Stimulated activated CD4-positive, alpha-beta T cell treated with anti-CD3 and anti-CD28 coated beads, Interleukin-1b, Interleukin-23, amount 100 ng/mL, for 24 hours (primary cell): ENCODE results near the gene CCDC85A.

Experiments used
- DNase-seq, 4 experiments: peaks; one replicate each; pipeline ENCODE4 v3.0.0-alpha.2; 2020; ENCODE audit warnings: low read depth in 4 of 4, low spot score in 1 of 4

Gene CCDC85A

DNA sequence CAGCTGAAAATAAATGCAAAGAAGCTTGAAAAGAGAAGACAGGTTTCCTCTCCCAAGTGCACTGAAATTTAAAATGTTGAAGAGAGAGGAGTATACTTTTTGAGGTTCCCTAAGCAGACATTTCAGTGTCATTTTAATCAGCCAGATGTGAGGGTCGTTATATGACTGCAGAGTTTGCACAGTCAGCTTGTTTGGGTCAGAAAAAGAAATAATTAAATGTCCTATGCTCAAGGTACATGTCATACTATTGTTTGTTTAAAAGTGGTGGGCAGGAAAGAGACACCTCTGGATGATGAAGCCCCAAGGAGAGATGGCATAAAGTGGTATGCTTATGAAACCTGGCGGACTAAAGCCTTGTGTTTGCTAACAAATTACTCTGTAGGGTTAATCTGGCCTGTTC lies 55.2 kb downstream of the CCDC85A start:
- no peak for DNase-seq

DNA sequence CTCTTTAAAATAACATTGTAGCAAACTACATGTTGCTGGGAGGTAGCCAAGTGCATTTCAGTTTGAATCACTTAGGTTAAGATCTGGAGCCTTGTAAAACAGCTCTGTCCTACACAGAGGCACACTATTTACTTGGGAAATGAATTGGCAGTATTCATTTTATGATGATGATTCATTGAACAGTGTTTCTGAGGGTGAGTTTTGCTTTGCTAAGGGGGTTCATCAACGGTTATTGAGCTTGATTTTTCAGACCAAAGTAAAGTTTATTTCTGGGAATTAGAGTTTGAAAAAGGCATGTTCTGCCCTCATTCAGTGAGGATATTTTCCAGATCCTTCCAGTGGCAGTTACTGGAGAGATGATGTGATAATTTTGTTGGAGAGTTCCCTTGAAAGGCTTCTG lies 55.6 kb downstream of the CCDC85A start:
- DNase-seq = no peak

DNA sequence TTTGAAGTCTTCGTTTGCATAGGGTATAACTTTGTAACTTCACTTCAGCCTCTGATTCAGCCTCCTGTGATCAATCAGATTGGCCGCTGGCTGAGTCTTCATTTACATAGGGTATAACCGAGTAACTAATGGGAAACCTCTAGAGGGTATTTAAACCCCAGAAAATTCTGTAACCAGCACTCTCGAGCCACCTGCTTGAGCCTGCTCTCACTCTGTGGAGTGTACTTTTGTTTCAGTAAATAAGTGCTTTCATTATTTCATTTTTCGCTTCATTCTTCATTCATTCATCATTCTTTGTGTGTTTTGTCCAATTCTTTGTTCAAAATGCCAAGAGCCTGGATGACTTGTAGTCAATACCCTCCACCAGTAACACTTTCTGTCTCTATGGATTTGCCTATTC lies 56.4 kb downstream of the CCDC85A start:
- no peak for DNase-seq

DNA sequence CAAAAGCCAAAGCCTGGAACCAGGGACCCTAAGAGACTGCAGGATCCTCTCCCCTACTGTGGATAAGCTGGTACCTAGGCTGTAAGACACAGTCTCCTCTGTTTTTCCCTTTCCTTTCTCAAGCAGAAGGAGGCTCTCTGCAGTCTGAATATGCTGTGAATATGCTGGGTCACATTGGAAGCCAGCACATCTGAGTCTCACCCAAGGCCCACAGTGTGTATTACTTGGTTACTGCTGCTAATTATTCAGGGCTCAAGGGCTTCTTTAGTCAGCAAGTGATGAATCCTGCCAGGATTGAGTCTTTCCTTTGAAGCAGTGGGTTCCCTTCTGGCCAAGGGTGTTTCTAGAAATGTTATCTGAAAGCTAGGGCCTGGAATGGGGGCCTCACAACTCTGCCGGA lies 60.7 kb downstream of the CCDC85A start:
- no peak for DNase-seq

DNA sequence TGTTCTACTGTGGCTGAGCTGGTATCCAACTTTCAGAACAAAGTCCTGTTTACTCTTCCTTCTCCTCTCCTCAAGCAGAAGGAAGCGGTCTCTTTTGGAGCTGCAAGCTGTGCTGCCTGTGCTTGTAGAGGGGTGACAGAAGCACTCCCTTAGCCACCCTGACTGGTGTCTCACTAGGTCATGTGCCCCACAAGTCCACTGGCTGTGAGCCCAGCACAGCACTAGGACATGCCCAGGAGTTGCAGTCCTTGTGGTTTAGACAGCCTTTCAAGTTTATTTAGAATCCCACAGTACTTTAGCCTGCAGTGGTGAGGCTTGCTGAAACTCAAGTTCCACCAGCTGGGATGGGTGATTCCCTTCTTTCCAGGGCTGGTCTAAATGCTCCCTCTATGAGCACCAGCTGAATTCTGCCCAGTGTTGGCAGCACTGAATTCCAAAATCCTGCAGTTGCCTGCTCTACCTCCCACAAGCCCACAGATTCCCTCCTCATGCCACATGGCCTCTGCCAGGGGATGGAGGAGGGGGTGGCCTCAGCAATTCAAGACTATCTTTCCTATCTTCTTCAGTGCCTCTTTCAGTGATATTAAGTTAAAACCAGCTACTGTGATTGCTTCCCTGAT lies 61.2 kb downstream of the CCDC85A start:
- DNase-seq = no peak

DNA sequence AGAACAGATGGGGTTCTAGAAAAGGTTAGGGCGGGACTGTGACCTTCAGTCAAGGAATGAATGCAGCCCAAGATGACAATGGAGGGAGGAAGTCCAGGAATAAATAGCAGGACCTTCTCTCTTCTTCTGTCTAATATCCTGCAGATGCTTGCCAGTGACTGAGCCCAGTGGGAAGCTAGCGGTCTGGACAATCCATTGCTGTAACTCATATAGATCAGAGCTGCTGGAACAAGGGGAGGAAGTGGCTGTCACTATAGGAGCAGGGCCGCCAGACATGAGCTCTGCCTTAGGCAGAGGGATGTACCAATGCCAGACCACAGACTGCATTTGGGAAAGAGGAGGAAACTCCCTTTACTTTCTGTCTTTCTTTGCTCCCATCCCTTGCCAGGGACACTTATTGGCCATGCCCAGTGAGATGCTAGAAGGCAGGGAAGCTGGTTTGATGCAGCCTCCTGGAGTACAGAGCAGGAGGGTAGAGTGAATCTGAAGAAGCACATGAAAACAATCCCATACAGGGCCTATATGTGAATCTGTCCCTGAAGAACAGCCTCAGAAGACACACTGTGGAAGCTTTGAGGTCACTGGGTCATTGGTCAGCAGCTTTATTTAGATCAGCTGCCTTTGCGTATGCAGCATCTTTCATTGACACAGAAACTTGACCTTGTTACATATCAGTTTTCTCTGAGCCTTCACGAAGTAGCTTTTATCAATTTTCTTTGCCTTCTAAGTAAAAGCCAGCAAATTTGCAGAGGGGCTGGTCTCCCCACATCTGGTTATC lies 65.4 kb downstream of the CCDC85A start:
- DNase-seq = no peak

DNA sequence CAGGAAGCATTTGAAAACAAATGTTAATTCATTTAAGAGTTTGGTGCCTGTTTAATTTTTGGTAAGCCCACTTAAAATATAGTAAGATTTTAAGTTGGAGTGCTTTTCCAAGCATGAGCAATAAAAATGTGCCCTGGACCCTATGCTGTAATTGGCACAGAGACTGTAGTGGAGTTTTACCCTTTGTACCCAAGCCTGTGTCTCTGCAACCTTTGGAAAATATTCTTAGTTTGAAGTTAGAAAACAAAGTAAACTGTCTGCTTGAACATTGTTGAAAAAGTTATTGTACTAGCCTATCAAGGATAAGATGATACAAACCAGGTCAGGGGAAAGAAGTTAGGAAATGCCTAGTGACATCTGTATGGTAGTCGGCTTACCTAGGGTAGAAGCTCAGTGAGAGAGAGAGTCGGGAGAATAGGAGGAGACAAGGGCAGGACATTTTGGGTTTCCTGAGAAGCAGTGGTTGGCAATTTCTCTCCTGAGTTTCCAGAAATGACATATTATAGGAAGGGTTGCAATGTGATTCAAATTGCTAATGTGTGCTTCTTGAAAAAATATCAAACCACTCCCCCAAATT lies 66.5 kb downstream of the CCDC85A start:
- no peak for DNase-seq

DNA sequence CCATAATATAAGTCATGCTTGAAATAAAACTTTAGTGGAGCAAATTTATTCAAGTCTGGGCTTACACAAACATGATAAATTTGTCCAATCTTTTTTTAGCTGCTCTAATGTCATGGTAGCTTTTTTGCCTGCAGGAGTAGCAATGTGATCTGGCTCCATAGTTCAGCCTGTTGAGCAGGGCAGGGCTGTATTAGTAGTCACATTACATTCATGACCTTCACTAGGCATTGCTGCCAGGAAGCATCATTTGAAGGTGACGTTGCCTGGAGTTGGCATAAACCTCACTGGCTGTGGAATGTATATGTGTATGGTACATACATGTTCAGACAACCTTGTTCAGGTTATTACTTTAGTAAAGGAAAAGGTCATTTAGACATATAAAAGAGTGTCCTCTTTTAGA lies 76.6 kb downstream of the CCDC85A start:
- no peak for DNase-seq

DNA sequence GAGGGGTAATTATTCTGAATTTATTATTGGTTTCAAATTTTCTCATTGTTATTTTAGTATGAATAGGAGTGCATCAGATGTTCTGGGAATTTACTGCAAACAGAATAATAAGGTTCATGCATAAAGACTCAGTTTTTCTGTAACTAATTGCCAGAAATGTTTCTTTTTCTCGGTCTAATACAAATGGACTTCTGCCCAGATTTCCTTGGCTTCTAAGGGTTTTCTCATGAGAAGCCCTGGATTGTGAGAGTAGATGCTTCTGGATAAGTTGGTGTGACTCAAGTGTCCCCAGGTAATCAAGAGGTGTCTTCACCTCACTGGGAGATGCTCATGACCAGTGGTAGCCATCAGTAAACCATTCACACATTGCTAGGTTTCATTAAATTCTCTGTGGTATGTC lies 78.5 kb downstream of the CCDC85A start:
- no peak for DNase-seq

DNA sequence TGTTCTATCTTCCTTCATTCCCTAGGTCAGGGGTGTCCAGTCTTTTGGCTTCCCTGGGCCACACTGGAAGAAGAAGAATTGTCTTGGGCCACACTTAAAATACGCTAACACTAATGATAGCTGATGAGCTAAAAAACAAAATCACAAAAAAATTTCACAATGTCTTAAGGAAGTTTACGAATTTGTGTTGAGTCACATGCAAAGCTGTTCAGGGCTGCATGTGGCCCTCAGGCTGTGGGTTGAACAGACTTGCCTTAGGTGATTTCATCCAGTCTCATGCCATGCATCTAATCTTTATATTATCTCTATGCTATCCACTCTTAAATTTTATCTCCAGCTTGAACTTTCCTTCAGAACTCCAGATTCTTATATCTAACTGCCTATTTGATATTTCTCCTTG lies 80.1 kb downstream of the CCDC85A start:
- no peak for DNase-seq

DNA sequence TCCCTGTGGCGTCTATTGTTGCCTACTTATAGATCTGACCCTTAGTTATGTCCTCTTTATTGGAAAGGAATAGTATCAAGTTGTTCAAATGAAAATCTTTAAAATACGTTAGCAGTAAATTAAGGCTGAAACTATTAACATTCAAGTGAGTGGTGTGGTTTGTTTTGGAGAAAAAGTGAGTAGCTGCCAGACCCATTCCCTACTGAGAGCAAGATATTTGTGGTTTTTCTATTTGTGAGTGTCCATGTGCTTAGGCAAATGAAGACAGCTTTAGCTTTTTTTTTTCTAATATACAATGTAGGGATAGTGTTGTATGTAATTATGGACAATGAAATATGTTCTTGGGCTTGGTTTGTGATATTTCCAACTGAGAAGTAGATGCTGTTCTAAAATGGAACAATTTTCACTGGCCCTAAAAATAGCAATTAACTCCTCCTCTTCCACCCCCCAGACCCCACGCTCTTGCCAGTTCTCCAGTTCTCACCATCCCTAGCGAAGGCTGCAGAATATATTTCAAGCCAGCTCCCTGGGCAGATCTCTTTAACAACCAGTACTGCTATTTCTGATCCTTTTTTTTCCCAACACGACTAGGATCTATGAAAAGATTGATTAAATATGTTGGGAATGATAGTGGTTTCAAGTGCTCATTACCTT lies 83.1 kb downstream of the CCDC85A start:
- no peak for DNase-seq

DNA sequence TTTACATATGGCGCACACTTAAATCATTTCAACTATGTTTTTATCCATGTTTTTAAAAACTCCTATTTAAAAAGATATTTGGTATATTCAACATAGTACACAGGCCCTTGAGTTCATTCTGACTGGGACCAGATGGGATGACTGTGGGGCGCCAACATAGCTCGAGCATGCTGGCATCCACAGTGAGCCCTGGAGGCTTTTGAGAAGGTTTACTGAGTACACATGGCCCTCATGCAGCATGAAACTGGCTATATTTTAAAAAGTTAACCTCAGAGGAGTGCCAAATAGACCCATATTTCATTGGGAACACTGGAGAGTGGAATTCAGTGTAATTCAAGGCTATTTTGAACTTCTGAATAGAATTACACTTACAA lies 83.6 kb downstream of the CCDC85A start:
- no peak for DNase-seq

DNA sequence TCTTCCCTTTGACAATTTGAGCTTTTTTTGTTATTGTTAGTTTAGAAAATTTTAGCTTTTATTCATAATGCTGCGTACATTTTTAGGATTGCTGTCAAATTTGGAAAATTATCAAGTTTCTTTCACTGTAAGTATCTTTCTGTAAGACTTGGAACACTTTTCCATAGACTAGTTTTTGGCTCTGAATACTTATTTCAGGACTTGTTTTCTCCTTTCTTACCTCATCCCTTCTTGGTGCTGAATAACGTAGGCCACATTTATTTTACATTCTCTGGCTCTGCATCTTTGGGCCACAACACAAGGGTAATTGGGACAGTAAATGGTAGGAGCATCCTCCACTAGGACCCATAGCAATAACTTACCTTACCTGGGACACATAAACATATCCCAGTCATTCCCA lies 85.1 kb downstream of the CCDC85A start:
- no peak for DNase-seq

DNA sequence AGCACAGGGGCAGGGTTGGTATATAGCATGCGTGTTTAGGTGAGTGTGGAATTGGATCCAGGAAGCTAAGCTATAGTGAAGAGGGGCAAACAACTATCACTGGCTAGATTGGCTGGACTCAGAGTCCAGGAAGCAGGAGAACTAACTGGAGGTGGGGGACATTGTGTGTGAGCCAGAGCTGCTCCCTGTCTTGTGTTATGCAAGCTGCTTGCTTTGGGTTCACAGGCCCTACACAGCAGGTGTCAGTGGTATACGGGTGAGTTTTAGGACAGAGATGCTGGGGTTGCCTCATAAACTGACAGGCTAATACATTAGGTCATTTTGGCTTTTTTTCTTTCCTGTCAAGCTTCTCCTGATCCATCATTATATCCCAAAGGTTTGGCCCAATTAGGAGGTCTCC lies 87.5 kb downstream of the CCDC85A start:
- DNase-seq = no peak

DNA sequence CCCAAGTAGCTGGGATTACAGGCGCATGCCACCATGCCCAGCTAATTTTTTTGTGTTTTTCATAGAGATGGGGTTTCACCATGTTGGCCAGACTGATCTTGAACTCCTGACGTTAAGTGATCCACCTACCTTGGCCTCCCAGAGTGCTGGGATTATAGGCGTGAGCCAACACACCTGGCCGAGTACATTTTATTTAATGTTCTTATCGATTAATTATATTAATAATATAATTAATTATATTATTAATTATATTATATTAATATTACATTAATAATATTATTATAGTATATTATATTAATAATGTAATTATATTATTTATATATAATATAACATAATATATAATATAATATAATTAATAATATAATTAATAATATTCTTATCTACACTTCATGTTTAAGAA lies 101.4 kb downstream of the CCDC85A start:
- no peak for DNase-seq

DNA sequence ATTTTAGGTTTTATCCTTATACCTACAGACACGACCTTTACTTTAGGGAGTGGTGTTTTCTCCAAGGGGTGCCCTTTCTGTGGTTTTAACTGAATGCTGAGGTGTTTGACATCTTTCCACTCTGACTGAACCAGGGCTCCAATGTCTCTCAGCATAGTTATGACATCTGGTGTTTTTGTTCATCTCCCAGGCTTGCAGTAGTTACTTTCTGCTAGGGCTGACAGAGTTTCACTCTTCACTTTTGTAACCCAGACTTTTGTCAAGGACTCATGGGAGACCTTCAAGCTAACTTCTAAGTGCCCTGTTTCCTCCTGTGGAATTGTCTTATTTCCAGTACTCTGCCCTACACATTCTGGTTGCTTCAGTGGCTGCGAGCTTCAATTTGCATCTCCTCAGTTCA lies 103.1 kb downstream of the CCDC85A start:
- DNase-seq = no peak

DNA sequence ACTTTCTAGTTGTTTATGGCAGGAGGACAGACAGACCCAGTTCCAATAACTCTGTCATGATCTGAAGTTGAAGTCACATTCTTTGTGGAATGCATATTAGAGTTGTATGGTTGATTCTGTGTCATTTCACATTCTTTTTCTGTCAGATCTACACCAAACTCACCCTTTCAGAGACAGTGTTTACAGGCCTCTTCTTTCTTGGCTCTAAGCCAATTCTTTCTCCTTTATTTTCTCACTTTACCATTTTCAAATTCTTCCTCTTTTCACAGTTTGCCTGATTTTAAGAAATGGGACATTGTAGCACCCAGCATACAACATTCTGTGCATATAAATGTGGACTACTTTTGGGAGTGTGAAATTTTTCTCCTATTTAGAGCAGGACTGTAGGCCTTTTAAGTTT lies 103.7 kb downstream of the CCDC85A start:
- no peak for DNase-seq

DNA sequence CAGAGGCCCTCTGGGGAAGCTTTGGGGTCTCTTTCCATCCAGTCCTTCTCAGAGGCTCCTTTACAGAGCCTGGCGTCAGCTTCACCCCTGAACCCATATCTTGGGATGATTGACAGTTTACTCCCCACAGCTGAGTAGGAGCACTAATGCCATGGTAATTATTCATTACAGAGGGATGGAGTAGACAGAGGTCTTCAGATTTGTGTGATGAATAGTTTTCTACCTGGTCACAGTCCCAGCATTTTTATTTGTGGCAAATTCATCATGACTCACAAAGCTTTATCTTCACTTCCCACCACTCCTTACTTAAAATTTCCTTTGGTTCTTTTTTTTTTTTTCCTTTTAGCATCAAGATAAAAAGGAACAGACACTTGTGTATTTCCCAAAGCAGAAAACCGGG lies 104.2 kb downstream of the CCDC85A start:
- no peak for DNase-seq

DNA sequence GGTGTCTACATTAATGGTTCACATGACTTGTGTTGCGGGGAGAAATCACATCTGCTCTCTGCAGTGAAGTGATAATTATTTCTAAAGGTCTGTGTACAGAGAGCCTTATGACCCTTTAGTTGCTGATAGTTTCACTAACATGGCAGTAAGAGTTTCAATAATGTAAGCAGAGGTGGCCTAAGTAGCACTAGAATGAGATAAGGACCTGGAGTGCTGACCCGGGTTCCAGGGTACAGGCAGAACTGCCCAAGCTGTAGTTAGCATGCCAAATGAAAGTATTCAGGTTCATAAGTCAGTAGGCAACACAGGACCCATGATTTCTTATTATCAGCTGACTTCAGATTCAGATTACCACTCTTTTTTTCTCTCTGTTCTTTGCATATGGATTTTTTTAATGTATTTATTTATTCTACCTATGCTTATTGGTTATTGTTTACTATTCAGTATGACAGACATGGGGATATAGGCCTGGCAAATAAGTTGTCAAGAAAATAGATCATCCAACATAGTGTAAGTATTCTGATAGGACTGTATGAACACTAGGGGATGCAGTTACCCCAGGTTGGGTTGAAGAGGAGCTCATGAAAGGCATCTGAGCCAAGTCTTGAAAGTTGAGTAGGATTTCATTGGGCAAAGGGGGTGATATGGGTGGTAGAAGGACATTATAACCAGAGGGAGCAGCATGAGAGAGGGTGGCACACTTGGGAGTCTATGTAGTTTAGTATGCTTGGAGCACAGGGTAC lies 105.2 kb downstream of the CCDC85A start:
- DNase-seq = no peak

DNA sequence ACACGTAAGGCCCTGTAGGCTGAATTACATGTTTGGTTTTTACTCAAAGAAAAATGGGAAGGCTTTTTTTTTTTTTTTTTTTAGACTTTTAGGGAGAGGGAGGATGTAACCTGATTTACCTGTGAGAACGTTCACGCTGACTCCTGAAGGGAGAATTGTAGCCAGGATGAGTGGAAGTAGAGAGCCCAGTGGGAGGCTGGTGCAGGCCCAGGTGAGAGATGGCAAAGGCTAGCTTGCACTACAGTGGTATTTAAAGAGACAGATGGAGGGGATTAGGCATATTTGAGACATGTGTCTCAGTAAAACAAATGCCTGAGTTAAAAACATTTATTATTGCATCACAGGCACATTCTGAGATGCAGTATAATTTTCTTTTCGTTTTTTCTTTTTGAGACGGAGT lies 107.9 kb downstream of the CCDC85A start:
- no peak for DNase-seq

DNA sequence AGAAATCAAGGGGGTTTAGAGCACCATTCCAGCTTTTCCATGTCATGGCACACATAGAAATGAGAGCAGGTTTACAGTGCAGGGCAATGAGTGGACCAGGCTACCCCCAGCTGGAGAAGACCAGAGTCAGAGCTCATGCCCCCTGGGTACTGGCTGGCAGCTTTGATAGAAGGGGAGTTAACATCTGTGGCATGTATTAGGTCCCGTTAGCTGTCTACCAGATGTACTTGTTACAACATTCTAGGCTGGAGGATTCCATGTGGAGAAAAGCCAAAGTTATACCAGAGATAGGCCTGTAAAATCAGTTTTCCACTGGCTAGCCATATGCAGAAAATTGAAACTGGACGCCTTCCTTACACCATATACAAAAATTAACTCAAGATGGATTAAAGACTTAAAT lies 109.2 kb downstream of the CCDC85A start:
- DNase-seq = no peak

DNA sequence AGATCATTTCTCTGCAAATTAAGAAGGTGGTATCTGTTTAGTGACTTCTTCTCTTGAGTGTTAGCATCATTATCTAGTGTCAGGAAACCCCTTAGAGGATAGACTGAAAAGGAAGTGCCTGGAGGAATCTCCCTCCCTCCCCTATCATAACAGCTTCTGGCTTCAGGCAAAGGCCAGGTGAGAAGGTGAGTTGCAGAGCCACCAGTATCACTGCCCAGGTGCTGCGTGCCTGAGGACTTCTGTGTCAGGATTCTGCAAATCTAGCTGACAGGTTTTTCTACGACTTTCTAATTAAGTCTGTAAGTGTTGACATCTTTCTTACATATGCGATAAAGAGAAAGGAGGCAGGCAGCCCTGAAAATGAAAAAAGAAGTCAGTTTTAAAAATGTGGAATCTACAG lies 111.9 kb downstream of the CCDC85A start:
- no peak for DNase-seq
